Ramos (cell line): Measurements from ENCODE around the gene CCDC32.
"Not testable (repeated sequence)": the region's sequence is repeated elsewhere in the genome, so short reads cannot be mapped to it uniquely, and the experiment has no call there.

ENCODE experiments used
- in situ Hi-C: fragments of 300-500 bp; cut with MboI; formaldehyde crosslinking; loops from one replicate; pipeline ENCODE4 v1.14.3; 2022; ENCODE audit warnings: low sequenced_read_pairs; ENCODE audit not compliant: unreplicated experiment

CCDC32 gene

GRCh38 chr15:40564591-40565332, at the start of gene CCDC32:
Gene CCDC32, minus strand, starts transcription at chr15:40565042. Its CDS starts 2,027 bp downstream, at chr15:40563015.
- in situ Hi-C loops: no loop called here

- in situ Hi-C loops: no loop called here
Measured at GRCh38 chr15:40613080-40613479, 48.2 kb upstream of the CCDC32 start.

GRCh38 chr15:40603935-40604334, 39.1 kb upstream of the CCDC32 start:
- in situ Hi-C loops: no loop called here

- in situ Hi-C loops: no loop called here
Measured at GRCh38 chr15:40600956-40601355, 36.1 kb upstream of the CCDC32 start.

- in situ Hi-C loops: no loop called here
Measured at GRCh38 chr15:40598672-40599071, 33.8 kb upstream of the CCDC32 start.

GRCh38 chr15:40598126-40598525, 33.3 kb upstream of the CCDC32 start:
- in situ Hi-C loops: no loop called here

- in situ Hi-C loops: no loop called here
Measured at GRCh38 chr15:40597024-40597423, 32.2 kb upstream of the CCDC32 start.

- in situ Hi-C loops: no loop called here
Measured at GRCh38 chr15:40595773-40596172, 30.9 kb upstream of the CCDC32 start.

GRCh38 chr15:40595219-40595618, 30.4 kb upstream of the CCDC32 start:
- in situ Hi-C loops: no loop called here

GRCh38 chr15:40594429-40594836, 29.6 kb upstream of the CCDC32 start:
- in situ Hi-C loops: no loop called here

- in situ Hi-C loops: no loop called here
Measured at GRCh38 chr15:40593588-40594428, 29.0 kb upstream of the CCDC32 start, which contains the start of gene KNL1. Gene KNL1, plus strand, starts transcription at chr15:40594249. Its CDS starts 8,683 bp downstream, at chr15:40602932.

GRCh38 chr15:40593165-40593564, 28.3 kb upstream of the CCDC32 start:
- in situ Hi-C loops: no loop called here

GRCh38 chr15:40591389-40591788, 26.5 kb upstream of the CCDC32 start:
- in situ Hi-C loops: no loop called here

GRCh38 chr15:40590667-40591050, 25.8 kb upstream of the CCDC32 start:
- in situ Hi-C loops: no loop called here

GRCh38 chr15:40584191-40584590, 19.3 kb upstream of the CCDC32 start:
- in situ Hi-C loops: no loop called here

- in situ Hi-C loops: no loop called here
Measured at GRCh38 chr15:40582726-40583246, 17.9 kb upstream of the CCDC32 start.

- in situ Hi-C loops: not testable (repeated sequence)
Measured at GRCh38 chr15:40581796-40582195, 17.0 kb upstream of the CCDC32 start.

- in situ Hi-C loops: no loop called here
Measured at GRCh38 chr15:40578892-40579291, 14.1 kb upstream of the CCDC32 start.

- in situ Hi-C loops: not testable (repeated sequence)
Measured at GRCh38 chr15:40576914-40577313, 12.1 kb upstream of the CCDC32 start.

GRCh38 chr15:40575113-40575512, 10.3 kb upstream of the CCDC32 start:
- in situ Hi-C loops: no loop called here
